HEK293 (cell line): ENCODE results near the gene MAPK11.

ENCODE experiments used
- CTCF ChIA-PET: fragments of 350-600 bp; formaldehyde crosslinking; extraction: SDS; loops from one replicate; lab custom pipeline; 2021; ENCODE audit warnings: antibody characterized with exemption; lab: Yijun Ruan, JAX
- POLR2A ChIA-PET: fragments of 300-600 bp; formaldehyde crosslinking; extraction: SDS; loops from one replicate; lab custom pipeline; 2020; ENCODE audit warnings: antibody characterized with exemption, inconsistent platforms; lab: Yijun Ruan, JAX
- H3K27ac ChIP-seq: fragments of 200-500 bp; sonication (Bioruptor generic); 2 replicates; pipeline ENCODE4 v1.5.1; 2014; ENCODE audit warnings: low read depth, low read length, control low read depth, inconsistent platforms; ENCODE audit errors: extremely low read depth
- H3K36me3 ChIP-seq, 2 experiments: fragments of 200-500 bp in 1 of 2; sonication (Bioruptor generic) in 1 of 2; 1 replicate in 1 of 2; 2 replicates in 1 of 2; pipeline ENCODE4 v1.5.1; 2014 to 2017; ENCODE audit warnings: inconsistent platforms in 2 of 2, low read length in 2 of 2; ENCODE audit not compliant: control insufficient read depth in 2 of 2, insufficient read depth in 1 of 2
- H3K4me1 ChIP-seq: fragments of 200-500 bp; sonication (Bioruptor generic); 2 replicates; pipeline ENCODE4 v1.5.1; 2014; ENCODE audit warnings: mild to moderate bottlenecking, low read length, inconsistent platforms; ENCODE audit not compliant: control insufficient read depth, insufficient read depth
- H3K4me3 ChIP-seq: 2 replicates; pipeline ENCODE4 v1.5.1; 2011; ENCODE audit warnings: low read depth, mild to moderate bottlenecking, control low read depth, low read length, moderate library complexity
- H3K9me3 ChIP-seq: fragments of 200-500 bp; sonication (Bioruptor generic); 2 replicates; pipeline ENCODE4 v1.5.1; 2014; ENCODE audit warnings: low read depth, low read length, inconsistent platforms; ENCODE audit not compliant: control insufficient read depth, insufficient read depth
- BCL11B ChIP-seq: fragments of 450-650 bp; formaldehyde crosslinking; IDR thresholded peaks from 2 replicates; pipeline ENCODE4 v1.5.1; 2016; ENCODE audit warnings: low read depth, missing biosample characterization, missing genetic modification characterization
- FEZF1 ChIP-seq: fragments of 450-650 bp; formaldehyde crosslinking; IDR thresholded peaks from 2 replicates; pipeline ENCODE4 v1.5.1; 2016; ENCODE audit warnings: missing biosample characterization, missing genetic modification characterization
- OVOL3 ChIP-seq: fragments of 450-650 bp; formaldehyde crosslinking; IDR thresholded peaks from 2 replicates; pipeline ENCODE4 v1.5.1; 2016; ENCODE audit warnings: missing biosample characterization, missing genetic modification characterization
- PBX3 ChIP-seq: sonication (generic); formaldehyde crosslinking; IDR thresholded peaks from 2 replicates; pipeline ENCODE4 v1.8.1; 2022; ENCODE audit warnings: mild to moderate bottlenecking, moderate library complexity, missing genetic modification reagents
- SCRT2 ChIP-seq: fragments of 450-650 bp; formaldehyde crosslinking; IDR thresholded peaks from 2 replicates; pipeline ENCODE4 v1.5.1; 2016; ENCODE audit warnings: missing biosample characterization, missing genetic modification characterization
- WT1 ChIP-seq: fragments of 450-650 bp; formaldehyde crosslinking; IDR thresholded peaks from 2 replicates; pipeline ENCODE4 v1.5.1; 2016; ENCODE audit warnings: missing biosample characterization, missing genetic modification characterization
- ZBTB20 ChIP-seq: fragments of 450-650 bp; formaldehyde crosslinking; IDR thresholded peaks from 2 replicates; pipeline ENCODE4 v1.5.1; 2016; ENCODE audit warnings: missing biosample characterization, missing genetic modification characterization
- ZFP41 ChIP-seq: fragments of 450-650 bp; formaldehyde crosslinking; IDR thresholded peaks from 2 replicates; pipeline ENCODE4 v1.5.1; 2016; ENCODE audit warnings: missing biosample characterization, missing genetic modification characterization, borderline replicate concordance
- ZIC2 ChIP-seq: fragments of 450-650 bp; formaldehyde crosslinking; IDR thresholded peaks from 2 replicates; pipeline ENCODE4 v1.5.1; 2016; ENCODE audit warnings: missing biosample characterization, missing genetic modification characterization
- ZNF121 ChIP-seq: fragments of 450-650 bp; formaldehyde crosslinking; IDR thresholded peaks from 2 replicates; pipeline ENCODE4 v1.5.1; 2016; ENCODE audit warnings: missing biosample characterization, missing genetic modification characterization
- ZNF132 ChIP-seq: fragments of 450-650 bp; formaldehyde crosslinking; IDR thresholded peaks from 2 replicates; pipeline ENCODE4 v1.5.1; 2017; ENCODE audit warnings: missing biosample characterization, missing genetic modification characterization, borderline replicate concordance
- ZNF175 ChIP-seq: fragments of 450-650 bp; formaldehyde crosslinking; IDR thresholded peaks from 2 replicates; pipeline ENCODE4 v1.5.1; 2016; ENCODE audit warnings: missing biosample characterization, missing genetic modification characterization
- ZNF280C ChIP-seq: fragments of 450-650 bp; formaldehyde crosslinking; IDR thresholded peaks from 2 replicates; pipeline ENCODE4 v1.5.1; 2016; ENCODE audit warnings: missing biosample characterization, missing genetic modification characterization
- ZNF398 ChIP-seq: fragments of 450-650 bp; formaldehyde crosslinking; IDR thresholded peaks from 2 replicates; pipeline ENCODE4 v1.5.1; 2017; ENCODE audit warnings: missing biosample characterization, missing genetic modification characterization
- ZNF426 ChIP-seq: fragments of 450-650 bp; formaldehyde crosslinking; IDR thresholded peaks from 2 replicates; pipeline ENCODE4 v1.5.1; 2017; ENCODE audit warnings: missing biosample characterization, missing genetic modification characterization, mild to moderate bottlenecking, inconsistent platforms, moderate library complexity
- ZNF449 ChIP-seq: fragments of 450-650 bp; formaldehyde crosslinking; IDR thresholded peaks from 2 replicates; pipeline ENCODE4 v1.5.1; 2017; ENCODE audit warnings: missing biosample characterization, mild to moderate bottlenecking, missing genetic modification characterization, moderate library complexity
- ZNF501 ChIP-seq: fragments of 450-650 bp; formaldehyde crosslinking; IDR thresholded peaks from 2 replicates; pipeline ENCODE4 v1.5.1; 2016; ENCODE audit warnings: missing biosample characterization, missing genetic modification characterization
- ZNF830 ChIP-seq: fragments of 450-650 bp; IDR thresholded peaks from 2 replicates; pipeline ENCODE4 v1.5.0; 2018; ENCODE audit warnings: missing biosample characterization, missing genetic modification characterization, low read depth, mild to moderate bottlenecking, moderate library complexity
- ZSCAN5A ChIP-seq: fragments of 450-650 bp; formaldehyde crosslinking; IDR thresholded peaks from 2 replicates; pipeline ENCODE4 v1.5.1; 2016; ENCODE audit warnings: missing biosample characterization, missing genetic modification characterization

The MAPK11 gene

GRCh38 chr22:50315289-50316113 lies 45.3 kb upstream of the MAPK11 start:
- no peaks in the 10 kb centered on the region for H3K36me3 ChIP-seq
- no peak for TF ChIP-seq ZNF280C
- TF ChIP-seq ZNF398 (tag by site-specific recombination): no peak
- TF ChIP-seq ZIC2 (tag by site-specific recombination): no peak
- TF ChIP-seq ZNF501 (tag by site-specific recombination): no peak
- no peak for TF ChIP-seq ZBTB20 (tag by site-specific recombination)
- TF ChIP-seq BCL11B (tag by site-specific recombination): no peak
- no peak for TF ChIP-seq ZNF449 (tag by site-specific recombination)
- no peak for TF ChIP-seq ZNF132
- no peak for TF ChIP-seq ZNF426 (tag by site-specific recombination)
- no peak for TF ChIP-seq SCRT2 (tag by site-specific recombination)
- TF ChIP-seq OVOL3 (tag by site-specific recombination): no peak
- no peak for TF ChIP-seq ZSCAN5A (tag by site-specific recombination)
- TF ChIP-seq ZNF121 (tag by site-specific recombination): no peak
- no peak for TF ChIP-seq PBX3
- TF ChIP-seq ZNF175: no peak
- no peak for TF ChIP-seq ZNF830 (tag by site-specific recombination)
- TF ChIP-seq ZFP41: no peak
- TF ChIP-seq WT1 (tag by site-specific recombination): no peak
- TF ChIP-seq FEZF1 (tag by site-specific recombination): no peak
- ChIA-PET CTCF (interaction anchor here (0.9 to 2.2 kb wide), 3 partner anchors 10 to 27 kb away, joined by 3 to 10 read pairs (median 5); no protein-coding TSS in a partner anchor), POLR2A (interaction anchor here (1.1 to 2.2 kb wide), 2 partner anchors 8 to 43 kb away, joined by 3 to 11 read pairs; partner anchors contain the start of gene PLXNB2)
- H3K4me3 ChIP-seq: no peak overlapping the region
- H3K27ac ChIP-seq: no peak overlapping the region
- H3K9me3 ChIP-seq: no peaks in the 10 kb centered on the region
- no peaks in the 10 kb centered on the region for H3K4me1 ChIP-seq
